SU-DHL-6 (cell line): ENCODE measurements around the gene ARNT2.

Source experiments
- H2AFZ ChIP-seq: fragments of 200-600 bp; sonication (generic); 2 replicates; pipeline ENCODE4 v1.6.1; 2014; ENCODE audit warnings: low read depth, mild to moderate bottlenecking, moderate library complexity, mixed read lengths, antibody characterized with exemption, low read length; ENCODE audit not compliant: severe bottlenecking
- H3F3A ChIP-seq: fragments of 200-600 bp; shearing (Covaris generic); 2 replicates; pipeline ENCODE4 v1.6.0; 2016; ENCODE audit warnings: antibody characterized with exemption, mild to moderate bottlenecking; ENCODE audit not compliant: insufficient read depth
- H3K27ac ChIP-seq: fragments of 200-600 bp; sonication (generic); 2 replicates; pipeline ENCODE4 v1.5.1; 2016; ENCODE audit warnings: low read depth, mild to moderate bottlenecking, low read length, moderate library complexity, mixed read lengths
- H3K27me3 ChIP-seq: fragments of 200-600 bp; sonication (generic), shearing (Covaris generic); 2 replicates; pipeline ENCODE4 v1.6.0; 2014; ENCODE audit warnings: mild to moderate bottlenecking, low read length
- H3K36me3 ChIP-seq: fragments of 200-600 bp; sonication (generic); 2 replicates; pipeline ENCODE4 v1.6.1; 2014; ENCODE audit warnings: mild to moderate bottlenecking, low read length, mixed read lengths
- H3K4me2 ChIP-seq: fragments of 300-600, 200-600 bp; shearing (Covaris generic), sonication (generic); 2 replicates; pipeline ENCODE4 v1.6.0; 2014; ENCODE audit warnings: low read length, low read depth, mild to moderate bottlenecking; ENCODE audit not compliant: poor library complexity, severe bottlenecking
- H3K4me3 ChIP-seq: fragments of 200-600 bp; sonication (generic); 2 replicates; pipeline ENCODE4 v1.5.1; 2014; ENCODE audit warnings: antibody characterized with exemption, low read length, mild to moderate bottlenecking, mixed read lengths; ENCODE audit not compliant: insufficient read depth, poor library complexity, severe bottlenecking
- H3K79me2 ChIP-seq: fragments of 200-600 bp; sonication (generic); 2 replicates; pipeline ENCODE4 v1.6.1; 2014; ENCODE audit warnings: mild to moderate bottlenecking, low read length, moderate library complexity; ENCODE audit not compliant: insufficient read depth
- H3K9ac ChIP-seq: fragments of 200-600 bp; sonication (generic); 2 replicates; pipeline ENCODE4 v1.7.0; 2014; ENCODE audit warnings: mild to moderate bottlenecking, low read length
- H3K9me2 ChIP-seq: fragments of 200-600 bp; sonication (generic); replicated peaks from 2 replicates; pipeline ENCODE4 v1.6.1; 2014; ENCODE audit warnings: low read length; ENCODE audit not compliant: insufficient read depth
- H3K9me3 ChIP-seq: fragments of 200-600 bp; sonication (generic); 2 replicates; pipeline ENCODE4 v1.6.1; 2014; ENCODE audit warnings: low read length, mixed read lengths; ENCODE audit not compliant: insufficient read depth
- H4K20me1 ChIP-seq: fragments of 200-600 bp; sonication (generic); 2 replicates; pipeline ENCODE4 v1.6.1; 2014; ENCODE audit warnings: low read depth, mild to moderate bottlenecking, antibody characterized with exemption, low read length, moderate library complexity, mixed read lengths
- CTCF ChIP-seq: fragments of 200-600 bp; sonication (generic); IDR thresholded peaks from one replicate; pipeline ENCODE4 v1.5.1; 2017; ENCODE audit warnings: antibody characterized with exemption, mild to moderate bottlenecking, low read length, moderate library complexity; ENCODE audit not compliant: insufficient read depth, poor library complexity, severe bottlenecking
- EZH2phosphoT487 ChIP-seq: fragments of 200-600 bp; sonication (generic), shearing (Covaris generic); conservative IDR thresholded peaks from 2 replicates; pipeline ENCODE4 v1.6.1; 2018; ENCODE audit warnings: mild to moderate bottlenecking, antibody characterized with exemption, low read length, moderate library complexity, mixed read lengths

Gene ARNT2

GRCh38 chr15:80461356-80462095, 57.3 kb downstream of the ARNT2 start:
- H3K36me3 ChIP-seq = no peaks in the 10 kb centered on the region
- H4K20me1 ChIP-seq = no peaks in the 10 kb centered on the region
- H3K9me3 ChIP-seq = no peaks in the 10 kb centered on the region
- H2AFZ ChIP-seq = no peak overlapping the region
- no peaks in the 10 kb centered on the region for H3K79me2 ChIP-seq
- H3K27me3 ChIP-seq = no peaks in the 10 kb centered on the region
- H3K9ac ChIP-seq = no peak overlapping the region
- H3K4me3 ChIP-seq = no peak overlapping the region
- H3F3A ChIP-seq = no peaks in the 10 kb centered on the region
- no peak overlapping the region for H3K27ac ChIP-seq
- TF ChIP-seq EZH2phosphoT487 (no peak), CTCF (no peak)
- no peaks in the 10 kb centered on the region for H3K9me2 ChIP-seq
- H3K4me2 ChIP-seq = no peak overlapping the region

- no peaks in the 10 kb centered on the region for H3K9me3 ChIP-seq
- H3K27me3 ChIP-seq = no peaks in the 10 kb centered on the region
- H3K9me2 ChIP-seq = no peaks in the 10 kb centered on the region
- H3K4me3 ChIP-seq = no peak overlapping the region
- H3K9ac ChIP-seq = no peak overlapping the region
- no peaks in the 10 kb centered on the region for H3K79me2 ChIP-seq
- H3F3A ChIP-seq = no peaks in the 10 kb centered on the region
- no peaks in the 10 kb centered on the region for H3K36me3 ChIP-seq
- H3K4me2 ChIP-seq = no peak overlapping the region
- TF ChIP-seq EZH2phosphoT487 (no peak), CTCF (no peak)
- no peak overlapping the region for H3K27ac ChIP-seq
- H2AFZ ChIP-seq = no peak overlapping the region
- no peaks in the 10 kb centered on the region for H4K20me1 ChIP-seq
These were observed 57.9 kb downstream of the ARNT2 start for GRCh38 chr15:80462111-80462510.

- H3K36me3 ChIP-seq = no peaks in the 10 kb centered on the region
- TF ChIP-seq EZH2phosphoT487 (no peak), CTCF (no peak)
- no peak overlapping the region for H3K4me2 ChIP-seq
- no peaks in the 10 kb centered on the region for H3K79me2 ChIP-seq
- H3K27ac ChIP-seq = no peak overlapping the region
- no peaks in the 10 kb centered on the region for H3F3A ChIP-seq
- H3K4me3 ChIP-seq = no peak overlapping the region
- no peak overlapping the region for H3K9ac ChIP-seq
- H4K20me1 ChIP-seq = no peaks in the 10 kb centered on the region
- no peaks in the 10 kb centered on the region for H3K9me2 ChIP-seq
- H3K9me3 ChIP-seq = no peaks in the 10 kb centered on the region
- H2AFZ ChIP-seq = no peak overlapping the region
- H3K27me3 ChIP-seq = no peaks in the 10 kb centered on the region
These were observed 58.8 kb downstream of the ARNT2 start for GRCh38 chr15:80462836-80463512.
